HL-60 (cell line): Measurements from ENCODE around the gene NALCN.

Experiments used
- CTCF ChIP-seq: IDR thresholded peaks from one replicate; pipeline ENCODE4 v1.5.1; 2011; ENCODE audit warnings: low read length, control low read depth, inconsistent platforms; ENCODE audit not compliant: insufficient read depth
- POLR2AphosphoS5 ChIP-seq: IDR thresholded peaks from 2 replicates; pipeline ENCODE4 v1.6.1; 2012; ENCODE audit warnings: low read depth

- TF ChIP-seq CTCF (no peak), POLR2AphosphoS5 (no peak)
These were observed 9.5 kb downstream of the NALCN start for GRCh38 chr13:101406791-101407190.
